SK-N-SH treated with all-trans-retinoic acid at 6 μM for 48 hours (cell line): Measurements from ENCODE around the gene TFB2M.

ENCODE experiments used
- ATAC-seq: fragments of 200-7000 bp; cut with Tn5 transposase; 3 replicates; pipeline ENCODE4 v1.9.1; 2020; ENCODE audit warnings: mild to moderate bottlenecking, moderate library complexity
- CSRNP3 ChIP-seq: fragments of 250-450 bp; sonication (Bioruptor Pico); IDR thresholded peaks from 2 replicates; pipeline ENCODE4 v1.5.1; 2021; ENCODE audit warnings: mild to moderate bottlenecking, moderate library complexity
- OSR1 ChIP-seq: fragments of 250-450 bp; sonication (Bioruptor Pico); IDR thresholded peaks from 2 replicates; pipeline ENCODE4 v1.8.0; 2022; ENCODE audit warnings: moderate library complexity, mild to moderate bottlenecking, inconsistent platforms
- PATZ1 ChIP-seq: fragments of 250-450 bp; sonication (Bioruptor Pico); IDR thresholded peaks from 2 replicates; pipeline ENCODE4 v1.8.0; 2020; ENCODE audit warnings: mild to moderate bottlenecking, moderate library complexity, borderline replicate concordance
- PPARA ChIP-seq: fragments of 250-450 bp; sonication (Bioruptor Pico); IDR thresholded peaks from 2 replicates; pipeline ENCODE4 v1.5.0; 2020; ENCODE audit warnings: mild to moderate bottlenecking, borderline replicate concordance
- RARB ChIP-seq: fragments of 250-450 bp; sonication (Bioruptor Pico); IDR thresholded peaks from 2 replicates; pipeline ENCODE4 v1.8.0; 2021; ENCODE audit warnings: mild to moderate bottlenecking, moderate library complexity
- ZFP3 ChIP-seq: fragments of 250-450 bp; sonication (Bioruptor Pico); IDR thresholded peaks from 2 replicates; pipeline ENCODE4 v1.5.0; 2020; ENCODE audit warnings: mild to moderate bottlenecking, moderate library complexity
- ZNF565 ChIP-seq: fragments of 450-650 bp; formaldehyde crosslinking; conservative IDR thresholded peaks from 2 replicates; pipeline ENCODE4 v1.5.0; 2020; ENCODE audit warnings: low read depth, mild to moderate bottlenecking, moderate library complexity
- ZNF70 ChIP-seq: fragments of 450-650 bp; formaldehyde crosslinking; IDR thresholded peaks from 2 replicates; pipeline ENCODE4 v1.5.0; 2020; ENCODE audit warnings: mild to moderate bottlenecking, moderate library complexity
- ZNF8 ChIP-seq: fragments of 450-650 bp; formaldehyde crosslinking; IDR thresholded peaks from 2 replicates; pipeline ENCODE4 v1.5.0; 2020; ENCODE audit warnings: mild to moderate bottlenecking, moderate library complexity

The TFB2M gene

GRCh38 chr1:246492611-246493245, 73.3 kb downstream of the TFB2M start:
- TF ChIP-seq OSR1 (CRISPR knock-in tag) = no peak
- ATAC-seq = peak; percentile 98

GRCh38 chr1:246491551-246492053, 74.5 kb downstream of the TFB2M start:
- no peak for TF ChIP-seq PPARA (CRISPR knock-in tag)
- TF ChIP-seq CSRNP3 (CRISPR knock-in tag) = no peak
- no peak for TF ChIP-seq ZNF70 (CRISPR knock-in tag)
- TF ChIP-seq ZNF8 (CRISPR knock-in tag) = no peak
- TF ChIP-seq ZFP3 (CRISPR knock-in tag) = no peak
- TF ChIP-seq RARB (CRISPR knock-in tag) = no peak
- no peak for TF ChIP-seq ZNF565
- TF ChIP-seq PATZ1 (CRISPR knock-in tag) = no peak
- TF ChIP-seq, all 23 proteins: peak for 0
- no peak for ATAC-seq
